Measurements from ENCODE around the gene USH1C.

The USH1C gene

GRCh38 chr11:17513853-17514252 is 30.4 kb downstream of the USH1C start (continued):
- no peak for TF ChIP-seq ZNF529 (tag by site-specific recombination; IDR thresholded peaks at IDR 0.05; ENCODE audit: insufficient replicate concordance)
- TF ChIP-seq ZNF792 (tag by site-specific recombination; IDR thresholded peaks at IDR 0.05) = no peak
- TF ChIP-seq, protein P1, sequence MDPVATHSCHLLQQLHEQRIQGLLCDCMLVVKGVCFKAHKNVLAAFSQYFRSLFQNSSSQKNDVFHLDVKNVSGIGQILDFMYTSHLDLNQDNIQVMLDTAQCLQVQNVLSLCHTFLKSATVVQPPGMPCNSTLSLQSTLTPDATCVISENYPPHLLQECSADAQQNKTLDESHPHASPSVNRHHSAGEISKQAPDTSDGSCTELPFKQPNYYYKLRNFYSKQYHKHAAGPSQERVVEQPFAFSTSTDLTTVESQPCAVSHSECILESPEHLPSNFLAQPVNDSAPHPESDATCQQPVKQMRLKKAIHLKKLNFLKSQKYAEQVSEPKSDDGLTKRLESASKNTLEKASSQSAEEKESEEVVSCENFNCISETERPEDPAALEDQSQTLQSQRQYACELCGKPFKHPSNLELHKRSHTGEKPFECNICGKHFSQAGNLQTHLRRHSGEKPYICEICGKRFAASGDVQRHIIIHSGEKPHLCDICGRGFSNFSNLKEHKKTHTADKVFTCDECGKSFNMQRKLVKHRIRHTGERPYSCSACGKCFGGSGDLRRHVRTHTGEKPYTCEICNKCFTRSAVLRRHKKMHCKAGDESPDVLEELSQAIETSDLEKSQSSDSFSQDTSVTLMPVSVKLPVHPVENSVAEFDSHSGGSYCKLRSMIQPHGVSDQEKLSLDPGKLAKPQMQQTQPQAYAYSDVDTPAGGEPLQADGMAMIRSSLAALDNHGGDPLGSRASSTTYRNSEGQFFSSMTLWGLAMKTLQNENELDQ (tag by site-specific recombination; IDR thresholded peaks at IDR 0.05; ENCODE audit: low read depth) = no peak
- TF ChIP-seq ZNF514 (tag by site-specific recombination; IDR thresholded peaks at IDR 0.05) = no peak
- TF ChIP-seq, protein P2, sequence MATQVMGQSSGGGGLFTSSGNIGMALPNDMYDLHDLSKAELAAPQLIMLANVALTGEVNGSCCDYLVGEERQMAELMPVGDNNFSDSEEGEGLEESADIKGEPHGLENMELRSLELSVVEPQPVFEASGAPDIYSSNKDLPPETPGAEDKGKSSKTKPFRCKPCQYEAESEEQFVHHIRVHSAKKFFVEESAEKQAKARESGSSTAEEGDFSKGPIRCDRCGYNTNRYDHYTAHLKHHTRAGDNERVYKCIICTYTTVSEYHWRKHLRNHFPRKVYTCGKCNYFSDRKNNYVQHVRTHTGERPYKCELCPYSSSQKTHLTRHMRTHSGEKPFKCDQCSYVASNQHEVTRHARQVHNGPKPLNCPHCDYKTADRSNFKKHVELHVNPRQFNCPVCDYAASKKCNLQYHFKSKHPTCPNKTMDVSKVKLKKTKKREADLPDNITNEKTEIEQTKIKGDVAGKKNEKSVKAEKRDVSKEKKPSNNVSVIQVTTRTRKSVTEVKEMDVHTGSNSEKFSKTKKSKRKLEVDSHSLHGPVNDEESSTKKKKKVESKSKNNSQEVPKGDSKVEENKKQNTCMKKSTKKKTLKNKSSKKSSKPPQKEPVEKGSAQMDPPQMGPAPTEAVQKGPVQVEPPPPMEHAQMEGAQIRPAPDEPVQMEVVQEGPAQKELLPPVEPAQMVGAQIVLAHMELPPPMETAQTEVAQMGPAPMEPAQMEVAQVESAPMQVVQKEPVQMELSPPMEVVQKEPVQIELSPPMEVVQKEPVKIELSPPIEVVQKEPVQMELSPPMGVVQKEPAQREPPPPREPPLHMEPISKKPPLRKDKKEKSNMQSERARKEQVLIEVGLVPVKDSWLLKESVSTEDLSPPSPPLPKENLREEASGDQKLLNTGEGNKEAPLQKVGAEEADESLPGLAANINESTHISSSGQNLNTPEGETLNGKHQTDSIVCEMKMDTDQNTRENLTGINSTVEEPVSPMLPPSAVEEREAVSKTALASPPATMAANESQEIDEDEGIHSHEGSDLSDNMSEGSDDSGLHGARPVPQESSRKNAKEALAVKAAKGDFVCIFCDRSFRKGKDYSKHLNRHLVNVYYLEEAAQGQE (tag by site-specific recombination; IDR thresholded peaks at IDR 0.05) = no peak
- no peak for TF ChIP-seq ZBTB1 (tag by site-specific recombination; IDR thresholded peaks at IDR 0.05)

- TF ChIP-seq ZNF768 (tag by site-specific recombination; IDR thresholded peaks at IDR 0.05) (peak; percentile 66; the same call in 1 of the 2 replicates), ZNF266 (tag by site-specific recombination; IDR thresholded peaks at IDR 0.05; ENCODE audit: low read depth) (no peak)
- no peak overlapping the region for H3K4me3 ChIP-seq (ENCODE audit: low read depth, low read length)
- no peaks in the 10 kb centered on the region for H3K9me3 ChIP-seq (ENCODE audit: control insufficient read depth, insufficient read depth, low read depth, low read length)
- H3K4me1 ChIP-seq (ENCODE audit: control insufficient read depth, insufficient read depth, low read length) = no peaks in the 10 kb centered on the region
- ChIA-PET CTCF (interaction anchor here (0.6 to 13.0 kb wide), 7 partner anchors 10 to 1591 kb away, joined by 3 to 318 read pairs (median 4); partner anchors contain the start of gene KCNJ11), POLR2A (no interaction called here)
- no peak overlapping the region for H3K27ac ChIP-seq (ENCODE audit: extremely low read depth, low read depth, low read length)
- H3K36me3 ChIP-seq (ENCODE audit: control insufficient read depth in 2 of 2, insufficient read depth in 1 of 2, low read length in 2 of 2) = no peaks in the 10 kb centered on the region
Measured at GRCh38 chr11:17512101-17512500, 32.1 kb downstream of the USH1C start.

DNA sequence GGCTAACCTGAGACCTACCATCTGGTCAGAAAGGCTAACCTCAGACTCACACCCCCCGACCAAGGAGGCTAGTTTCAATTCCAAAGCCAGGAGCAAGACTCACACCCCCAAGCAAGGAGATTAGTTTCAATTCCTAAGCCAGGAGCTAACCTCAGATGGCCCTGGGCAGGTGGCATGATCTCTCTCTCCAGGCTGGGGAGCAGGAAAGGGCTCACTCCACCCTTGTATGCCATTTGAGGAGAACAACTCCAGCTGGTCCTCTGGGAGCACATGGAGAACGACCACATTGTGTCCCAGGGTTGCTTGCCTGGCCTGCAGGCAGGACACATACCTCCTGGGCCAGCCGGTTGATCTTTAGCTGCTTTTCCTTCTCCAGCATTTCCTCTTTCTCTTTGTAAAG is 32.6 kb downstream of the USH1C start:
- Histone ChIP-seq H3K4me3 (ENCODE audit: low read depth, low read length) (no peak overlapping the region), H3K27ac (ENCODE audit: extremely low read depth, low read depth, low read length) (no peak overlapping the region), H3K36me3 (ENCODE audit: control insufficient read depth in 2 of 2, insufficient read depth in 1 of 2, low read length in 2 of 2) (no peaks in the 10 kb centered on the region), H3K9me3 (ENCODE audit: control insufficient read depth, insufficient read depth, low read depth, low read length) (no peaks in the 10 kb centered on the region), H3K4me1 (ENCODE audit: control insufficient read depth, insufficient read depth, low read length) (no peaks in the 10 kb centered on the region)
- POLR2A ChIA-PET = no interaction called here
- CTCF ChIA-PET = interaction anchor here (0.6 to 13.0 kb wide), 9 partner anchors 11 to 1590 kb away, joined by 3 to 318 read pairs (median 4); partner anchors contain the start of gene KCNJ11
- TF ChIP-seq ZNF433 (tag by site-specific recombination; IDR thresholded peaks at IDR 0.05; ENCODE audit: low read depth) = no peak
- TF ChIP-seq ATF2 (tag by site-specific recombination; IDR thresholded peaks at IDR 0.05; ENCODE audit: low read depth) = no peak
- TF ChIP-seq ZNF335 (tag by site-specific recombination; conservative IDR thresholded peaks at IDR 0.05) = no peak
- no peak for TF ChIP-seq ZNF37A (tag by site-specific recombination; IDR thresholded peaks at IDR 0.05)
- TF ChIP-seq, protein P3, sequence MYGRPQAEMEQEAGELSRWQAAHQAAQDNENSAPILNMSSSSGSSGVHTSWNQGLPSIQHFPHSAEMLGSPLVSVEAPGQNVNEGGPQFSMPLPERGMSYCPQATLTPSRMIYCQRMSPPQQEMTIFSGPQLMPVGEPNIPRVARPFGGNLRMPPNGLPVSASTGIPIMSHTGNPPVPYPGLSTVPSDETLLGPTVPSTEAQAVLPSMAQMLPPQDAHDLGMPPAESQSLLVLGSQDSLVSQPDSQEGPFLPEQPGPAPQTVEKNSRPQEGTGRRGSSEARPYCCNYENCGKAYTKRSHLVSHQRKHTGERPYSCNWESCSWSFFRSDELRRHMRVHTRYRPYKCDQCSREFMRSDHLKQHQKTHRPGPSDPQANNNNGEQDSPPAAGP (tag by site-specific recombination; IDR thresholded peaks at IDR 0.05) = no peak
- TF ChIP-seq ZNF394 (tag by site-specific recombination; IDR thresholded peaks at IDR 0.05; ENCODE audit: borderline replicate concordance) = no peak
- no peak for TF ChIP-seq PRDM6 (tag by site-specific recombination; IDR thresholded peaks at IDR 0.05)
- TF ChIP-seq KLF16 (tag by site-specific recombination; IDR thresholded peaks at IDR 0.05) = no peak
- TF ChIP-seq ZBTB7A (tag by site-specific recombination; IDR thresholded peaks at IDR 0.05; ENCODE audit: low read depth) = no peak
- no peak for TF ChIP-seq ZBTB6 (tag by site-specific recombination; IDR thresholded peaks at IDR 0.05)
- TF ChIP-seq SETDB1 (IDR thresholded peaks at IDR 0.05; ENCODE audit: insufficient read length, low read length) = no peak
- no peak for TF ChIP-seq WT1 (tag by site-specific recombination; IDR thresholded peaks at IDR 0.05)
